Measurements from ENCODE around the gene RHBDL1.

The RHBDL1 gene

GRCh38 chr16:723695-724094 lies 48.2 kb downstream of the RHBDL1 start:
- no peaks in the 10 kb centered on the region for H3K36me3 ChIP-seq (ENCODE audit: control insufficient read depth in 5 of 5, insufficient read depth in 5 of 5, low read length in 5 of 5)
- H3K4me3 ChIP-seq (ENCODE audit: low read depth in 1 of 5, low read length in 5 of 5): no peak overlapping the region
- peaks cover 18 to 30% (median 25%) of the 10 kb centered on the region in 5 donors for H3K27me3 ChIP-seq (ENCODE audit: control insufficient read depth in 5 of 5, insufficient read depth in 4 of 5, low read length in 5 of 5)
- no peak overlapping the region for H3K27ac ChIP-seq (ENCODE audit: low read depth, low read length)
- no peaks in the 10 kb centered on the region for H3K9me3 ChIP-seq (ENCODE audit: control insufficient read depth in 5 of 5, low read length in 5 of 5)
- peaks cover 0 to 48% (median 39%) of the 10 kb centered on the region in 5 donors for H3K4me1 ChIP-seq (ENCODE audit: control insufficient read depth in 5 of 5, insufficient read depth in 5 of 5, low read length in 5 of 5)
- no peak overlapping the region for H3K9ac ChIP-seq (ENCODE audit: low read length in 5 of 5)

GRCh38 chr16:724188-725040 lies 48.9 kb downstream of the RHBDL1 start:
- no peak overlapping the region for H3K27ac ChIP-seq (ENCODE audit: low read depth, low read length)

GRCh38 chr16:725041-725376 lies 49.5 kb downstream of the RHBDL1 start:
- Histone ChIP-seq H3K9ac (ENCODE audit: low read length in 5 of 5) (no peak overlapping the region), H3K4me3 (ENCODE audit: low read depth in 1 of 5, low read length in 5 of 5) (no peak overlapping the region), H3K27me3 (ENCODE audit: control insufficient read depth in 5 of 5, insufficient read depth in 4 of 5, low read length in 5 of 5) (peaks cover 20 to 31% (median 27%) of the 10 kb centered on the region in 5 donors), H3K4me1 (ENCODE audit: control insufficient read depth in 5 of 5, insufficient read depth in 5 of 5, low read length in 5 of 5) (peaks cover 0 to 44% (median 36%) of the 10 kb centered on the region in 5 donors), H3K9me3 (ENCODE audit: control insufficient read depth in 5 of 5, low read length in 5 of 5) (no peaks in the 10 kb centered on the region), H3K36me3 (ENCODE audit: control insufficient read depth in 5 of 5, insufficient read depth in 5 of 5, low read length in 5 of 5) (peaks cover 0 to 2% (median 0%) of the 10 kb centered on the region in 5 donors), H3K27ac (ENCODE audit: low read depth, low read length) (no peak overlapping the region)

More at GRCh38 chr16:724188-725040, 48.9 kb downstream of the RHBDL1 start:
- no peaks in the 10 kb centered on the region for H3K36me3 ChIP-seq (ENCODE audit: control insufficient read depth in 5 of 5, insufficient read depth in 5 of 5, low read length in 5 of 5)
- no peaks in the 10 kb centered on the region for H3K9me3 ChIP-seq (ENCODE audit: control insufficient read depth in 5 of 5, low read length in 5 of 5)
- H3K4me3 ChIP-seq (ENCODE audit: low read depth in 1 of 5, low read length in 5 of 5): no peak overlapping the region
- H3K9ac ChIP-seq (ENCODE audit: low read length in 5 of 5): no peak overlapping the region
- H3K4me1 ChIP-seq (ENCODE audit: control insufficient read depth in 5 of 5, insufficient read depth in 5 of 5, low read length in 5 of 5): peaks cover 0 to 49% (median 39%) of the 10 kb centered on the region in 5 donors
- H3K27me3 ChIP-seq (ENCODE audit: control insufficient read depth in 5 of 5, insufficient read depth in 4 of 5, low read length in 5 of 5): peaks cover 20 to 31% (median 27%) of the 10 kb centered on the region in 5 donors

- Histone ChIP-seq H3K4me1 (ENCODE audit: control insufficient read depth in 5 of 5, insufficient read depth in 5 of 5, low read length in 5 of 5) (peaks cover 0 to 38% (median 29%) of the 10 kb centered on the region in 5 donors), H3K4me3 (ENCODE audit: low read depth in 1 of 5, low read length in 5 of 5) (no peak overlapping the region), H3K9me3 (ENCODE audit: control insufficient read depth in 5 of 5, low read length in 5 of 5) (no peaks in the 10 kb centered on the region), H3K27me3 (ENCODE audit: control insufficient read depth in 5 of 5, insufficient read depth in 4 of 5, low read length in 5 of 5) (peaks cover 20 to 31% (median 27%) of the 10 kb centered on the region in 5 donors), H3K36me3 (ENCODE audit: control insufficient read depth in 5 of 5, insufficient read depth in 5 of 5, low read length in 5 of 5) (peaks cover 0 to 9% (median 0%) of the 10 kb centered on the region in 5 donors), H3K27ac (ENCODE audit: low read depth, low read length) (no peak overlapping the region), H3K9ac (ENCODE audit: low read length in 5 of 5) (no peak overlapping the region)
Observed at GRCh38 chr16:725463-726187, 50.2 kb downstream of the RHBDL1 start.

GRCh38 chr16:726188-726437 lies 50.6 kb downstream of the RHBDL1 start:
- H3K36me3 ChIP-seq (ENCODE audit: control insufficient read depth in 5 of 5, insufficient read depth in 5 of 5, low read length in 5 of 5): peaks cover 0 to 13% (median 2%) of the 10 kb centered on the region in 5 donors
- no peak overlapping the region for H3K27ac ChIP-seq (ENCODE audit: low read depth, low read length)
- H3K4me1 ChIP-seq (ENCODE audit: control insufficient read depth in 5 of 5, insufficient read depth in 5 of 5, low read length in 5 of 5): peaks cover 0 to 33% (median 27%) of the 10 kb centered on the region in 5 donors
- peaks cover 20 to 31% (median 27%) of the 10 kb centered on the region in 5 donors for H3K27me3 ChIP-seq (ENCODE audit: control insufficient read depth in 5 of 5, insufficient read depth in 4 of 5, low read length in 5 of 5)
- no peak overlapping the region for H3K9ac ChIP-seq (ENCODE audit: low read length in 5 of 5)
- peak overlapping the region in 1 of 5 donors; percentile 60 for H3K4me3 ChIP-seq (ENCODE audit: low read depth in 1 of 5, low read length in 5 of 5)
- H3K9me3 ChIP-seq (ENCODE audit: control insufficient read depth in 5 of 5, low read length in 5 of 5): no peaks in the 10 kb centered on the region

- Histone ChIP-seq H3K9me3 (ENCODE audit: control insufficient read depth in 5 of 5, low read length in 5 of 5) (no peaks in the 10 kb centered on the region), H3K4me3 (ENCODE audit: low read depth in 1 of 5, low read length in 5 of 5) (peak within 1 kb of the TSS in 4 of 5 donors; percentile 17 to 60 (median 54)), H3K36me3 (ENCODE audit: control insufficient read depth in 5 of 5, insufficient read depth in 5 of 5, low read length in 5 of 5) (peaks cover 0 to 19% (median 3%) of the 10 kb centered on the region in 5 donors), H3K9ac (ENCODE audit: low read length in 5 of 5) (peak within 1 kb of the TSS in 2 of 5 donors; percentile 42 to 47), H3K4me1 (ENCODE audit: control insufficient read depth in 5 of 5, insufficient read depth in 5 of 5, low read length in 5 of 5) (peaks cover 0 to 28% (median 24%) of the 10 kb centered on the region in 5 donors), H3K27me3 (ENCODE audit: control insufficient read depth in 5 of 5, insufficient read depth in 4 of 5, low read length in 5 of 5) (peaks cover 20 to 31% (median 27%) of the 10 kb centered on the region in 5 donors), H3K27ac (ENCODE audit: low read depth, low read length) (no peak within 1 kb of the TSS)
Observed at GRCh38 chr16:726438-727290, 51.2 kb downstream of the RHBDL1 start, which contains the start of the genes CCDC78 and HAGHL. TSS of gene CCDC78 (minus strand) at chr16:726443. CDS start at chr16:726367, 76 bp downstream. TSS of gene HAGHL (plus strand) at chr16:727106. CDS start at chr16:727510, 404 bp downstream.

- H3K27ac ChIP-seq (ENCODE audit: low read depth, low read length): no peak overlapping the region
- peaks cover 0 to 26% (median 8%) of the 10 kb centered on the region in 5 donors for H3K36me3 ChIP-seq (ENCODE audit: control insufficient read depth in 5 of 5, insufficient read depth in 5 of 5, low read length in 5 of 5)
- no peaks in the 10 kb centered on the region for H3K9me3 ChIP-seq (ENCODE audit: control insufficient read depth in 5 of 5, low read length in 5 of 5)
Observed at GRCh38 chr16:727291-727977, 52.0 kb downstream of the RHBDL1 start.

More at GRCh38 chr16:727291-727977, 52.0 kb downstream of the RHBDL1 start:
- Histone ChIP-seq H3K9ac (ENCODE audit: low read length in 5 of 5) (peak overlapping the region in 1 of 5 donors; percentile 42), H3K4me1 (ENCODE audit: control insufficient read depth in 5 of 5, insufficient read depth in 5 of 5, low read length in 5 of 5) (peaks cover 0 to 22% (median 19%) of the 10 kb centered on the region in 5 donors), H3K27me3 (ENCODE audit: control insufficient read depth in 5 of 5, insufficient read depth in 4 of 5, low read length in 5 of 5) (peaks cover 20 to 31% (median 27%) of the 10 kb centered on the region in 5 donors), H3K4me3 (ENCODE audit: low read depth in 1 of 5, low read length in 5 of 5) (peak overlapping the region in 4 of 5 donors; percentile 17 to 60 (median 54))
